Measurements from ENCODE around the gene PPP2R5C.

The PPP2R5C gene

DNA sequence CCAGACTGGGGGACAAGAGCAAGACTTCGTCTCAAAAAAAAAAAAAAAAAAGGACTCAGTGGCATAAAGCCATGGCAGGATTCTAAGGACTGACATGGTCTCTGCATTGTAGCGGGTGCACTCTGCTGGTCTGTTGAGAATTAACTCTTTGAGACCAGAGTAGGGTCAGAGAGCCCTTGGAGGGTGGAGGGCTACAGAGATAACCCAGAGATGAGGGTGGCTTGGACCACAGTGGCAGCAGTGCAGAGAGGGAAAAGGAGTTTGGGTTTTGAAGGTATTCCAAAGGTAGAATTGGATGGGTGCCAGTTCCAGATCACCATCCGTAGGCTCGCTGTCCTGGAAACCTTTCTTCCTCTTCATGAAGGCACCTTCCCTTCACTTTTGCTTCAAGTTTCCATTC lies 188.6 kb downstream of the PPP2R5C start:
- DNase-seq (ENCODE audit: low read depth): no peak

- DNase-seq (ENCODE audit: low read depth): no peak
Measured at GRCh38 chr14:101950516-101951215, 189.2 kb downstream of the PPP2R5C start.

- DNase-seq (ENCODE audit: low read depth): no peak
Measured at GRCh38 chr14:101953151-101953550, 191.6 kb downstream of the PPP2R5C start.

GRCh38 chr14:101954501-101954900 lies 193.0 kb downstream of the PPP2R5C start:
- DNase-seq (ENCODE audit: low read depth): no peak

DNA sequence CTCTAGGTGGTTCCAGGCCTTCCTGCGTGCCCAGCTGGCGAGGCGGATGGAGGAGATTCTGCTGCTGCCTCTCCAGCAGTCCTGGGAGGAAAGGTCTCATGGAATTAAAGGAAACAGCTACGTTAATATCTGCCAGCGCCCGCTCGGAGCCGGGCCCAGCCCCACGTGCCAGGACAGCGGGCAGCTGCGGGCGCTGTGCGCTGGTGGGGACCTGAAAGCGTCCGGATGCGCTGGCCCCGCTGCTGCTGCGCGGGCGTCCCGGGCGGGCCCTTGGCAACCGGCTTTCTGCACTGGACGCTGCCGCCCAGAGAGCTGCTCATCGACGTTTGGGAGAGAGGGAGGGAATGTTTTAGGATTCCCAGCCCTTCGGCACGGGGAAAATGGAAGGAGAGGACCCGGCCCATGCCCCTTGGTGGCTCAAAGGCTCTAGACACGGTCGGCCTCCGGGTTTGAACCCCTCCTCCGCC lies 194.2 kb downstream of the PPP2R5C start:
- no peak for DNase-seq (ENCODE audit: low read depth)

- DNase-seq (ENCODE audit: low read depth): no peak
Measured at GRCh38 chr14:101956179-101956885, 194.8 kb downstream of the PPP2R5C start.

DNA sequence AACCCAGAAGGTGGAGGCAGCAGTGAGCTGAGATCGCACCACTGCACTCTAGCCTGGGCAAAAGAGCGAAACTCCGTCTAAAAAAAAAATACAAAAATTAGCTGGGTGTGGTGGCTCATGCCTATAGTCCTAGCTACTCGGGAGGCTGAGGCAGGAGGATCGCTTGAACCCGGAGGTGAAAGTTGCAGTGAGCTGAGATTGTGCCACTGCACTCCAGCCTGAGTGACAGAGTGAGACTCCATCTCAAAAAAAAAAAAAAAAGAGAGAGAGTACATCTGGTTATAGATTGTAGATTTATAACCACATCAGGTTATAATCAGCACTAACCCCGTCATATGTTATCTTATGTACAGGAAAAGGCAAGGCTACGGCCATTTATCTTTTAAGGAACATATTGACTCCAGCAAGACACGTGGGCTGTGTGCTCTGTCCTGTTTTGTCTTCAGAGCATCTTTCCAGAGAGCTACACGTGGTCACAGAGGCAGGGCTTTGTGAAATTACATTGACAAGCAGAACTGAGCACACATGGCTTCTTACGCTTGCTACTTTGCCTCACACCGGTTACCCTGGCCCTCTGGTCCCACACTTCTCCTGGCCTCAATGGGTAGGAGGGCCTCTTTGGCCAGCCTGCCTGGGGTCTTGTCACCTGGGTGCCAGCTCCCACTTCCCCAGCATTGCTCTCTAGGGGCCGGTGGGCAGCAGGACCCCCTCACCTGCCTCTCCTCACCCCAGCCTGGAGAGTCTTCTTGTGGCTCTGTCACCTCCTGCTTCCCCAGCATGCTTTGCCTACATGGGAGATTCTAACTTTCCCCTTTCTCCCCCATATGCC lies 196.1 kb downstream of the PPP2R5C start:
- DNase-seq (ENCODE audit: low read depth): no peak

- no peak for DNase-seq (ENCODE audit: low read depth)
Measured at GRCh38 chr14:101958418-101959180, 197.1 kb downstream of the PPP2R5C start.

DNA sequence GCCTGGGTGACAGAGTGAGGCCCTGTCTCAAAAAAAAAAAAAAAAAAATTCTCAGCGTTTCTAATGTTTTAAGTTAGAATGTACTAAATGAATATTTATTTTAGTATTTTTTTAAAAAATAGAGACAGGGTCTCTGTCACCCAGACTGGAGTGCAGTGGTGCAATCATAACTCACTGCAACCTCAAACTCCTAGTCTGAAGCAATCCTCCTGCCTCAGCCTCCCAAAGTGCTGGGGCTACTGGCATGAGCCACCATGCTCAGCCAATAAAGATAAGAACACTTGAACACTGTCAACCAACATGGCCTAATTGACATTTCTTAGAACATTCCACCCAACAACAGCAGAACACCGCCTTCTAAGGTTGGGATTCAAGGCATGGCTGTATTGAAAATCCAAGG lies 197.8 kb downstream of the PPP2R5C start:
- DNase-seq (ENCODE audit: low read depth): no peak

DNA sequence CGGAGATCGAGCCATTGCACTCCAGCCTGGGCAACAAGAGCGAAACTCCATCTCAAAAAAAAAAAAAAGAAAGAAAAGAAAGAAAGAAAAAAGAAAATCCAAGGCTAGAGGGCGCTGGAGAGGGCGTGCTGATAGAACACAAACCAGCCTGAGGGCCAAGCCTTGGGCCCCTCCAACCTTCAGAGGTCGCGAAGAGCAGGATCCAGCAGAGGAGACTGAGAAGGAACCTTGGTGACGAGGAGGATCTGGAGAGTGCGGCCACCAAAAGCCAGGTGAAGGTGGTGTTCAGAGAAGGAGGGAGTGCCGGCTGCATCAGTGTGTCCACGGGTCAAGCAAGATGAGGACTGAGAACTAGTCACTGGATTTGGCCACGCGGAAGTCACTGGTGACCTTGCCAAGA lies 198.7 kb downstream of the PPP2R5C start:
- DNase-seq (ENCODE audit: low read depth): no peak

- DNase-seq (ENCODE audit: low read depth): peak; percentile 59
Measured at GRCh38 chr14:101961011-101961721, 199.7 kb downstream of the PPP2R5C start.

- DNase-seq (ENCODE audit: low read depth): no peak
Measured at GRCh38 chr14:101961746-101962502, 200.4 kb downstream of the PPP2R5C start.

DNA sequence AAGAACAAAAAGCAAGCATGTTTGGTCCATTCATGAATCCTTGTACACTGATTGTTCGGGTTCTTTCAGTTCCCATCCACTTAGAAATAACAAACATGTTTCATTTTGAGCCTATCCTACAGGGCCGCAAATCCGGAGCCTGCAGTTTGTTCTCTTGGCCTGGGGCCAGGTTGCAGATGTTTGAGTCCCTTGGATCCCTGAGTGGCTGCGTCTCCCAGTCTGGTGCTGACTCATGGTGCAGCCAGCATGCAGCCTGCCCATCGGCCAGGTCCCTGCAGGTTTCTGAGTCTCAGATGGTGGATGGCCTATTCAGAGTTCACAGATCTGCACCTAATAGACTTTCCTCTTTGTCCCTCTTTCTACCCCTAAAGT lies 201.0 kb downstream of the PPP2R5C start:
- no peak for DNase-seq (ENCODE audit: low read depth)

- no peak for DNase-seq (ENCODE audit: low read depth)
Measured at GRCh38 chr14:101963052-101963451, 201.5 kb downstream of the PPP2R5C start.

DNA sequence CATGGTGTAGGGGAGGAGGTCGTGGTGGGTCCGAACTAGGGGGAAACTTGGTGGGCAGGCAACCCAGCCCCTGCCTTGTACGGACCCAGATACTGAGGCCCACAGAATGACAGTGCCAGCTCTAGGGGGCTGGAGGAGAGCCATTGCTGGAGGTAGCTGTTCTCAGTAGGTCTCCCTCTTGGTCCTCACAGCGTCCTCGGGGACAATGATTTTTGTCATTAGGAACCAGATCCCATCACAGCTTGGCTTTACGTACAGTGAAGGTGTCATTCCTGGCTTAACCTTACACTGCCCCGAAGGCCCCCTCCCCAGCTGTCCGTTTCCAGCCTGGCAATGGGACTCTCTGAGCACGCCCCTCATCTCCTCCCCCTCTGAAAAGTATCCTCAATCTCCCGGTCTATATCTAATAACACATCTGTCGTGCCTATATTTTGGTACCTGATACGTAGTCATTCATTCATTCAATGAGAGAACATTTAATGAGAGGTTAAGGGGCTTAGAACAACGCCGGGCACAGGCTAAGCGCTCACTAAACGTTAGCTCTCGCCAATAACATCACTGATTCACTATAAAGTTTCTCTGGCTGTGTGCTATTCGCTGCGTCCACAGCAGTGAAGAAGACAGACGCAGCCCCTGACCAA lies 202.3 kb downstream of the PPP2R5C start:
- DNase-seq (ENCODE audit: low read depth): no peak

GRCh38 chr14:101964297-101965180 lies 203.0 kb downstream of the PPP2R5C start, which contains the start of gene DYNC1H1:
Gene DYNC1H1 (plus strand): TSS chr14:101964573. CDS start chr14:101964692, 119 bp downstream.
- peak; percentile 72 for DNase-seq (ENCODE audit: low read depth)

- DNase-seq (ENCODE audit: low read depth): peak; percentile 36
Measured at GRCh38 chr14:101965181-101965544, 203.7 kb downstream of the PPP2R5C start.

DNA sequence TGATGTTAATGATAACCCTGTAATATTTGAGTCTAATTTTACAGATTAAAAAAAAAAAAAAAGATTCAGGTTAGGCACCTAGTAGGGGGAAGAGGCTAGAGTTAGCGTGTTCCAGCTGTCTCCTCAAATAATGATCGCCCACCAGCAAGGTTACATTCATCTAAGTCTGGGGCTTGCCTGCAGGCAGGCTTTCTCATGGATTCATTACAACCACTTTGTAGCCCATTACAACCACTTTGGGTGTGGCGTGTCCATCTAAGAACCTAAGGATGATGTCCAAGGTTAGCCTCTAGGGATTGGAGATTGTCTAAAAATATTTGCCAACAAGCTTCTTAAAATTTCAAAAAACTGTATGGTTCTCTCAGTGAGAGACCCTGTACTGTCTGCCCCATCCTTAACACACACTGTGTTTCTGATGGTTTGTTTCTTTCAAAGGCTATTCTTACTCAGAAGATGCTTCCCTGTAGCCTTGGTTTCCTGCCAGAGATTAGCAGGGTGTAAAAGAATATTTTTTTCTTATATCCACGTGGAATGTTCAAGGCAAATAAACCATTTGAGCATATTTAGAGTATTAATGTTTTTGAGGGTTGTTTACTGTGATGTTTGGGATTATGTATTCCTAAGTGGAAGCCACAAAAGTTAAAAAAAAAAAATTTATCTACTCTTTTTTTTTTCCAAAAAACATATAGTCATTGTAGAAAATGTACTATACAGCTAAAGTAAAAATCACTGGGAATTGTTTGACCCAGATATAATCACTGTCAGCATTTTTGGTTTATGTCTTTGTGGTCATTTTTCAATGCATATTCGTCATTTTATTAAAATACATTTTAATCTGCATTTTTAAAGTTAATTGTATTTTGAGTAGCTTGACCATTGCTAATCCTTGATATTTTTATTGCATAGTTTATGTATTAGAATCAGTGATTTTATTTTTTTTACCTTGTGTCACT lies 204.5 kb downstream of the PPP2R5C start:
- DNase-seq (ENCODE audit: low read depth): no peak
